Activated CD8-positive, alpha-beta T cell treated with anti-CD3 and anti-CD28 coated beads, Interleukin-2, amount 10 ng/mL, durations not matched to agents 7 days and 5 days (primary cell): Measurements from ENCODE around the gene SEPTIN10. TPM values are rescaled to one million over a fixed set of nuclear protein-coding genes. Genes with fewer than 3 reads are reported as not detected.
"Not testable (repeated sequence)": the region's sequence is repeated elsewhere in the genome, so short reads cannot be mapped to it uniquely, and the experiment has no call there.

Experiments
- ATAC-seq: fragments of 150-1000 bp; cut with Tn5 transposase; one replicate; pipeline ENCODE4 v1.10.0; 2021; ENCODE audit warnings: moderate library complexity
- CTCF ChIA-PET: fragments of 350-600 bp; sonication (Branson Sonifier 250); formaldehyde crosslinking; loops from one replicate; lab custom pipeline; 2021; ENCODE audit warnings: antibody characterized with exemption; lab: Charles Lee
- POLR2A ChIA-PET: fragments of 350-600 bp; sonication (Branson Sonifier 250); formaldehyde crosslinking; loops from one replicate; lab custom pipeline; 2021; ENCODE audit warnings: antibody characterized with exemption; lab: Charles Lee
- DNase-seq: peaks from one replicate; pipeline ENCODE4 v3.0.0-alpha.2; 2020
- H3K27ac Mint-ChIP-seq: one replicate; pipeline ENCODE4 v1.8.0; 2021; ENCODE audit warnings: mild to moderate bottlenecking, mixed read lengths
- H3K27me3 Mint-ChIP-seq: one replicate; pipeline ENCODE4 v1.8.0; 2021; ENCODE audit warnings: low read depth, mixed read lengths
- H3K36me3 Mint-ChIP-seq: one replicate; pipeline ENCODE4 v1.8.0; 2021; ENCODE audit warnings: low read depth, mixed read lengths
- H3K4me1 Mint-ChIP-seq: one replicate; pipeline ENCODE4 v1.8.0; 2021; ENCODE audit warnings: low read depth, mixed read lengths
- H3K4me3 Mint-ChIP-seq: one replicate; pipeline ENCODE4 v1.8.0; 2021; ENCODE audit warnings: mild to moderate bottlenecking, mixed read lengths
- H3K9me3 Mint-ChIP-seq: one replicate; pipeline ENCODE4 v1.8.0; 2022; ENCODE audit warnings: mixed read lengths; ENCODE audit not compliant: insufficient read depth
- total RNA-seq, 2 experiments: library from RNA; stranded (reverse); gene quantifications; one replicate each; pipeline ENCODE4 v1.2.3, GENCODE V29; 2021

Gene SEPTIN10
- total RNA-seq, 2 experiments from 2014 or later: 0.50 TPM; not detected in 1

GRCh38 chr2:109582928-109583895, 30.6 kb downstream of the SEPTIN10 start:
- ChIA-PET POLR2A (no interaction called here), CTCF (no interaction called here)
- Mint-ChIP-seq H3K4me3 (no peak overlapping the region), H3K27ac (no peak overlapping the region), H3K4me1 (no peaks in the 10 kb centered on the region), H3K36me3 (no peaks in the 10 kb centered on the region), H3K9me3 (no peaks in the 10 kb centered on the region), H3K27me3 (peaks cover 20% of the 10 kb centered on the region)
- ATAC-seq (no peak), DNase-seq (no peak)

GRCh38 chr2:109577630-109578029, 36.1 kb downstream of the SEPTIN10 start:
- H3K27me3 Mint-ChIP-seq: peaks cover 12% of the 10 kb centered on the region
- DNase-seq, H3K4me1 Mint-ChIP-seq, H3K36me3 Mint-ChIP-seq, H3K9me3 Mint-ChIP-seq, ATAC-seq, CTCF ChIA-PET, H3K27ac Mint-ChIP-seq, H3K4me3 Mint-ChIP-seq, POLR2A ChIA-PET: not testable (repeated sequence)

GRCh38 chr2:109575373-109575772, 38.4 kb downstream of the SEPTIN10 start:
- Mint-ChIP-seq H3K9me3 (no peaks in the 10 kb centered on the region), H3K36me3 (no peaks in the 10 kb centered on the region), H3K4me1 (no peaks in the 10 kb centered on the region), H3K27me3 (peaks cover 5% of the 10 kb centered on the region), H3K4me3 (no peak overlapping the region), H3K27ac (no peak overlapping the region)
- ATAC-seq (no peak), DNase-seq (no peak)
- ChIA-PET POLR2A (no interaction called here), CTCF (no interaction called here)

GRCh38 chr2:109563980-109564550, 49.7 kb downstream of the SEPTIN10 start:
- no peak for DNase-seq
- no peak for ATAC-seq
- H3K9me3 Mint-ChIP-seq: no peaks in the 10 kb centered on the region
- ChIA-PET CTCF (interaction anchor here (2.1 kb wide), 1 partner anchor 18 kb away, joined by 6 read pairs; no protein-coding TSS in a partner anchor), POLR2A (no interaction called here)
- no peaks in the 10 kb centered on the region for H3K4me1 Mint-ChIP-seq
- no peak overlapping the region for H3K27ac Mint-ChIP-seq
- peaks cover 11% of the 10 kb centered on the region for H3K27me3 Mint-ChIP-seq
- no peak overlapping the region for H3K4me3 Mint-ChIP-seq
- no peaks in the 10 kb centered on the region for H3K36me3 Mint-ChIP-seq

GRCh38 chr2:109563288-109563687, 50.5 kb downstream of the SEPTIN10 start:
- H3K27ac Mint-ChIP-seq: no peak overlapping the region
- ChIA-PET POLR2A (no interaction called here), CTCF (interaction anchor here (2.1 kb wide), 1 partner anchor 17 kb away, joined by 6 read pairs; no protein-coding TSS in a partner anchor)
- no peaks in the 10 kb centered on the region for H3K36me3 Mint-ChIP-seq
- H3K4me3 Mint-ChIP-seq: no peak overlapping the region
- H3K27me3 Mint-ChIP-seq: peaks cover 11% of the 10 kb centered on the region
- DNase-seq (no peak), ATAC-seq (no peak)
- H3K9me3 Mint-ChIP-seq: no peaks in the 10 kb centered on the region
- H3K4me1 Mint-ChIP-seq: peaks cover 2% of the 10 kb centered on the region

GRCh38 chr2:109562421-109562820, 51.3 kb downstream of the SEPTIN10 start:
- Mint-ChIP-seq H3K9me3 (no peaks in the 10 kb centered on the region), H3K27ac (no peak overlapping the region), H3K4me3 (no peak overlapping the region), H3K4me1 (peaks cover 2% of the 10 kb centered on the region), H3K27me3 (peaks cover 9% of the 10 kb centered on the region), H3K36me3 (no peaks in the 10 kb centered on the region)
- ChIA-PET CTCF (interaction anchor here (2.1 kb wide), 1 partner anchor 16 kb away, joined by 6 read pairs; no protein-coding TSS in a partner anchor), POLR2A (no interaction called here)
- no peak for DNase-seq
- ATAC-seq: no peak

GRCh38 chr2:109560265-109560664, 53.5 kb downstream of the SEPTIN10 start:
- ChIA-PET POLR2A (no interaction called here), CTCF (interaction anchor here (2.0 kb wide), 1 partner anchor 14 kb away, joined by 5 read pairs; no protein-coding TSS in a partner anchor)
- H3K27me3 Mint-ChIP-seq: peaks cover 5% of the 10 kb centered on the region
- H3K4me3 Mint-ChIP-seq: no peak overlapping the region
- ATAC-seq (no peak), DNase-seq (no peak)
- H3K9me3 Mint-ChIP-seq: no peaks in the 10 kb centered on the region
- H3K27ac Mint-ChIP-seq: no peak overlapping the region
- no peaks in the 10 kb centered on the region for H3K36me3 Mint-ChIP-seq
- H3K4me1 Mint-ChIP-seq: peaks cover 2% of the 10 kb centered on the region

- ATAC-seq (no peak), DNase-seq (no peak)
- Mint-ChIP-seq H3K36me3 (no peaks in the 10 kb centered on the region), H3K4me1 (peaks cover 2% of the 10 kb centered on the region), H3K27me3 (peaks cover 12% of the 10 kb centered on the region), H3K4me3 (no peak overlapping the region), H3K9me3 (no peaks in the 10 kb centered on the region), H3K27ac (no peak overlapping the region)
- ChIA-PET POLR2A (no interaction called here), CTCF (interaction anchor here (1.2 kb wide), 1 partner anchor 12 kb away, joined by 3 read pairs; no protein-coding TSS in a partner anchor)
These were observed 55.5 kb downstream of the SEPTIN10 start for GRCh38 chr2:109558076-109558882.

- CTCF ChIA-PET: interaction anchor here (0.7 to 2.1 kb wide), 2 partner anchors 11 to 924 kb away, joined by 3 to 14 read pairs; no protein-coding TSS in a partner anchor
- Mint-ChIP-seq H3K27me3 (peaks cover 12% of the 10 kb centered on the region), H3K4me3 (no peak overlapping the region), H3K9me3 (no peaks in the 10 kb centered on the region), H3K4me1 (peaks cover 2% of the 10 kb centered on the region), H3K27ac (no peak overlapping the region), H3K36me3 (no peaks in the 10 kb centered on the region)
- POLR2A ChIA-PET: no interaction called here
- DNase-seq: no peak
- ATAC-seq: no peak
These were observed 56.5 kb downstream of the SEPTIN10 start for GRCh38 chr2:109557309-109557708.

GRCh38 chr2:109555346-109555900, 58.3 kb downstream of the SEPTIN10 start:
- H3K4me1 Mint-ChIP-seq: peaks cover 2% of the 10 kb centered on the region
- no peak overlapping the region for H3K4me3 Mint-ChIP-seq
- CTCF ChIA-PET: interaction anchor here (2.1 kb wide), 1 partner anchor 9 kb away, joined by 14 read pairs; no protein-coding TSS in a partner anchor

GRCh38 chr2:109554758-109555157, 59.0 kb downstream of the SEPTIN10 start:
- ATAC-seq: no peak
- H3K27ac Mint-ChIP-seq: no peak overlapping the region
- no peak for DNase-seq
- H3K9me3 Mint-ChIP-seq: no peaks in the 10 kb centered on the region
- ChIA-PET CTCF (no interaction called here), POLR2A (no interaction called here)
- H3K4me3 Mint-ChIP-seq: no peak overlapping the region
- peaks cover 10% of the 10 kb centered on the region for H3K27me3 Mint-ChIP-seq
- H3K36me3 Mint-ChIP-seq: no peaks in the 10 kb centered on the region
- H3K4me1 Mint-ChIP-seq: peaks cover 2% of the 10 kb centered on the region

More at GRCh38 chr2:109555346-109555900, 58.3 kb downstream of the SEPTIN10 start:
- DNase-seq (no peak), ATAC-seq (no peak)
- POLR2A ChIA-PET: no interaction called here
- Mint-ChIP-seq H3K36me3 (no peaks in the 10 kb centered on the region), H3K27me3 (peaks cover 10% of the 10 kb centered on the region), H3K27ac (no peak overlapping the region), H3K9me3 (no peaks in the 10 kb centered on the region)
